Lower lobe of right lung (tissue), 2 donors: ENCODE measurements around the gene METTL8. TPM values are rescaled to one million over a fixed set of nuclear protein-coding genes. Genes with fewer than 3 reads are reported as not detected.

Experiments
- ATAC-seq, 2 donors: fragments of 200-7000 bp; cut with Tn5 transposase; one replicate each; pipeline ENCODE4 v1.9.1; 2020 to 2022; ENCODE audit warnings: mild to moderate bottlenecking in 2 of 2, moderate library complexity in 2 of 2
- DNase-seq: peaks from one replicate; pipeline ENCODE4 v3.0.0-alpha.2; 2020
- H3K27ac ChIP-seq: fragments of 200-600 bp; one replicate; pipeline ENCODE4 v1.8.0; 2022
- H3K27me3 ChIP-seq: fragments of 200-600 bp; one replicate; pipeline ENCODE4 v1.8.0; 2022; ENCODE audit warnings: low read depth
- H3K36me3 ChIP-seq: fragments of 200-600 bp; one replicate; pipeline ENCODE4 v1.8.0; 2022; ENCODE audit warnings: mild to moderate bottlenecking
- H3K4me1 ChIP-seq: fragments of 200-600 bp; one replicate; pipeline ENCODE4 v1.8.0; 2022
- H3K4me3 ChIP-seq: fragments of 200-600 bp; one replicate; pipeline ENCODE4 v1.8.0; 2022; ENCODE audit warnings: mild to moderate bottlenecking
- H3K9me3 ChIP-seq: fragments of 200-600 bp; one replicate; pipeline ENCODE4 v1.8.0; 2022
- intact Hi-C: fragments of 100-400 bp; cut with DNase I; formaldehyde crosslinking; loops from one replicate; pipeline ENCODE4 v1.11.0; 2022
- total RNA-seq: library from RNA; stranded (reverse); fragmentation: NEBNext Ultra II Directional; extraction: Animal tissue kit (Norgen Biotek cat#: 25700); gene quantifications from one replicate; pipeline ENCODE4 v1.2.1, GENCODE V29; 2021
- TF ChIP-seq, protein P1 (sequence below): fragments of 200-600 bp; IDR thresholded peaks from one replicate; pipeline ENCODE4 v1.8.0; 2022; ENCODE audit warnings: antibody characterized with exemption, mild to moderate bottlenecking
- donor health status: DM: no; HTN: yes; CAD: no; lungs with severe emphysema.

Gene METTL8
- total RNA-seq, 1 donor from 2014 or later: 12.9 TPM

DNA sequence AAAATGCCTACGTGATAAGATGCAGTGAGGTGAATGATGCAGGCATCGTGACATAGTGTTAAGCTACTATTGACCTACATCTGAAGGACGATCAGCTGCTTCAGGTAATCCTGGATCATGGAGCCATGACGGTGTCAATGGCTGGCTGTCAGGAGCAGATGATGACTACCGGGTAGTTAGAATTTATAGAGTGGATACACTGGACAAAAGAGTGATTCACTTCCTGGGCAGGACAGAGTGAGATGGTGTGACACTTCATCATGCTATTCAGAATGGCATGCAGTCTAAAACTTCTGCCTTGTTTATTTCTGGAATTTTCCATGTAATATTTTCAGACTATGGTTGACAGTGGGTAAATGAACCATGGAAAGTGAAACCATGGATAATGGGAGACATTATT lies 29.5 kb downstream of the METTL8 start:
- TF ChIP-seq, protein P1, sequence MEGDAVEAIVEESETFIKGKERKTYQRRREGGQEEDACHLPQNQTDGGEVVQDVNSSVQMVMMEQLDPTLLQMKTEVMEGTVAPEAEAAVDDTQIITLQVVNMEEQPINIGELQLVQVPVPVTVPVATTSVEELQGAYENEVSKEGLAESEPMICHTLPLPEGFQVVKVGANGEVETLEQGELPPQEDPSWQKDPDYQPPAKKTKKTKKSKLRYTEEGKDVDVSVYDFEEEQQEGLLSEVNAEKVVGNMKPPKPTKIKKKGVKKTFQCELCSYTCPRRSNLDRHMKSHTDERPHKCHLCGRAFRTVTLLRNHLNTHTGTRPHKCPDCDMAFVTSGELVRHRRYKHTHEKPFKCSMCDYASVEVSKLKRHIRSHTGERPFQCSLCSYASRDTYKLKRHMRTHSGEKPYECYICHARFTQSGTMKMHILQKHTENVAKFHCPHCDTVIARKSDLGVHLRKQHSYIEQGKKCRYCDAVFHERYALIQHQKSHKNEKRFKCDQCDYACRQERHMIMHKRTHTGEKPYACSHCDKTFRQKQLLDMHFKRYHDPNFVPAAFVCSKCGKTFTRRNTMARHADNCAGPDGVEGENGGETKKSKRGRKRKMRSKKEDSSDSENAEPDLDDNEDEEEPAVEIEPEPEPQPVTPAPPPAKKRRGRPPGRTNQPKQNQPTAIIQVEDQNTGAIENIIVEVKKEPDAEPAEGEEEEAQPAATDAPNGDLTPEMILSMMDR: no peak
- intact Hi-C loops: no loop called here
- Histone ChIP-seq H3K9me3 (peaks cover 4% of the 10 kb centered on the region), H3K27me3 (no peaks in the 10 kb centered on the region), H3K4me1 (no peaks in the 10 kb centered on the region), H3K4me3 (no peak overlapping the region), H3K27ac (no peak overlapping the region), H3K36me3 (no peaks in the 10 kb centered on the region)
- DNase-seq (no peak), ATAC-seq (no peak)

DNA sequence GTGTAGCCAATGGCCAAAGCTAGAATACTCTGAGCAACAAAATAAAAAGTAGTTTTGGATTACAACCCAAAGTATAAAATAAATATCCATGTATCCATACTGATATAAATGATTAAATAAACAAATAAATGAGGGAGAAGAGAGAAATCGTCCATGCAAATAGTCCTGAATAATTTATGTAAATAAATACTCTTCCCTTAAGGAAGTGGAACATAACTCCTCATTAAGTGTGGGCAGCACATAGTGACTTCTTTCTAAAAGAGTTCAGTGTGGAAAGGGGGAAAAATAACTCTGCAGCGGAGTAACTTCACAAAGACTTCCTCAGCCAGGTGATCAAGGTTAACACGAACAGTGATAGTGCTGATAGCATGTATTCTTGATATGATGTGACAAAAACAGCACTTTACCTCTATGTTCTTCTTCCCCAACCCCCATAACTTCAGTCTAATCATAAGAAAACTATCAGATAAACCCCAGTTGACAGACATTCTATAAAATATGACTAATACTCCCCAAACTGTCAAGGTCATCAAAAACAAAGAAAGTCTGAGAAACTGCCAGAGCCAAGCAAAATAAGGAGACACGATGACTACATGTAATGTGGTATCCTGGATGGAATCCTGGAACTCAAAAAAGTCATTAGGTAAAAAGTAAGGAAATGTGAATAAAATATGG lies 30.7 kb downstream of the METTL8 start:
- H3K9me3 ChIP-seq: peaks cover 4% of the 10 kb centered on the region
- intact Hi-C loops: no loop called here
- TF ChIP-seq, protein P1: no peak
- H3K27ac ChIP-seq: no peak overlapping the region
- H3K27me3 ChIP-seq: no peaks in the 10 kb centered on the region
- no peaks in the 10 kb centered on the region for H3K4me1 ChIP-seq
- H3K4me3 ChIP-seq: no peak overlapping the region
- DNase-seq: no peak
- ATAC-seq: no peak
- H3K36me3 ChIP-seq: no peaks in the 10 kb centered on the region

DNA sequence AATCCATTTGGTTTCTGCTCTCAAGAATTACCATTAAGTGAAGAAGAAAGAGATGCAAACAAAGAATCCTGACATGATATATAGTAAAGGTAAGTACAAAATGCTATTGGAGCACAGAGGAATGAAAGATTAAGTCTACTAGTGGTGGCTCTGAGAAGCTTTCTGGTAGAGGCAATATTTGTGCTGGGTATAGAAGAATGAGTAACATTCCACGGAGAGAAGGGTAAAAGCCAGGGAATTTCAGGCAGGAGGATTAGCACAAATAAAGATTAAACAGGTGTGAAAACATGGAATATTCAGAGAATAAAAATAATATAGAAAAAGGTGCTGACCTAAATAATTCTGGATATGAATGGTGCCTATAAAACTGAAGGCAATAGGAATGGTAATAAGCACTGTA lies 31.8 kb downstream of the METTL8 start:
- H3K36me3 ChIP-seq: no peaks in the 10 kb centered on the region
- TF ChIP-seq, protein P1: no peak
- no peaks in the 10 kb centered on the region for H3K4me1 ChIP-seq
- no peak overlapping the region for H3K4me3 ChIP-seq
- ATAC-seq (no peak), DNase-seq (no peak)
- no peaks in the 10 kb centered on the region for H3K27me3 ChIP-seq
- H3K27ac ChIP-seq: no peak overlapping the region
- peaks cover 4% of the 10 kb centered on the region for H3K9me3 ChIP-seq
- intact Hi-C loops: no loop called here

- DNase-seq: no peak
- no peaks in the 10 kb centered on the region for H3K27me3 ChIP-seq
- no peak overlapping the region for H3K27ac ChIP-seq
- no peak overlapping the region for H3K4me3 ChIP-seq
- H3K9me3 ChIP-seq: peaks cover 4% of the 10 kb centered on the region
- H3K4me1 ChIP-seq: no peaks in the 10 kb centered on the region
- H3K36me3 ChIP-seq: no peaks in the 10 kb centered on the region
- no peak for ATAC-seq
- TF ChIP-seq, protein P1: no peak
- intact Hi-C loops: no loop called here
Observed at GRCh38 chr2:171400395-171400794, 33.4 kb downstream of the METTL8 start.

DNA sequence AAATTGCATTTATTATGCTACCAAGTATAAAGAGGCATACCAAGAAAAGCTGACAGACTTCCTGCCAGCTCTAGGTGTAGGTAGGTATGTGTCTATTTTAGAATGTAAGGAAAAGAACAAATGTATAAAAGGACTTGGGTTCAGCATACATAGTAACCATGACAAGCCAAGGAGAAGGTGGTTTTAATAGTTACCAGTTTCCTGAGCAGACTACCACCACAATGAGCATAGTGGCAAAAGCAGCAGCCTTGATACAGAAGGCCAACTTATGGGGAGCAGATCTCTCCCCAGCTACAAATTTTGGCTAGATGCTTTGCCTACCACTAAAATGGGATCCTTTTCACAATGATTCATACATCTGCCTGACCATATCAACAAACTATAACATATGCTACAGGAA lies 34.5 kb downstream of the METTL8 start:
- no peaks in the 10 kb centered on the region for H3K36me3 ChIP-seq
- no peak overlapping the region for H3K27ac ChIP-seq
- intact Hi-C loops: no loop called here
- TF ChIP-seq, protein P1: no peak
- H3K4me1 ChIP-seq: no peaks in the 10 kb centered on the region
- peaks cover 4% of the 10 kb centered on the region for H3K9me3 ChIP-seq
- DNase-seq (no peak), ATAC-seq (no peak)
- no peaks in the 10 kb centered on the region for H3K27me3 ChIP-seq
- H3K4me3 ChIP-seq: no peak overlapping the region
